ENCODE data around the gene FGFRL1. TPM values are rescaled to one million over a fixed set of nuclear protein-coding genes. Genes with fewer than 3 reads are reported as not detected.
"Not testable (repeated sequence)": the region's sequence is repeated elsewhere in the genome, so short reads cannot be mapped to it uniquely, and the experiment has no call there.

Gene FGFRL1
- total and polyA plus RNA-seq, 2 experiments from 2014 or later = 22.9 to 40.7 TPM

GRCh38 chr4:995311-996026 is 16.0 kb upstream of the FGFRL1 start:
- Histone ChIP-seq H3K4me1 (ENCODE audit: low read depth) (no peaks in the 10 kb centered on the region), H3K27me3 (peaks cover 52% of the 10 kb centered on the region), H3K27ac (no peak overlapping the region), H3K36me3 (no peaks in the 10 kb centered on the region), H3K9me3 (ENCODE audit: low read depth) (no peaks in the 10 kb centered on the region), H3K4me3 (no peak overlapping the region)
- peak; percentile 4 for TF ChIP-seq CTCF (IDR thresholded peaks at IDR 0.05; ENCODE audit: low read depth, low read length)
- no peak for DNase-seq (ENCODE audit: low read depth in 1 of 2, low spot score in 1 of 2)

GRCh38 chr4:996030-996996 is 15.1 kb upstream of the FGFRL1 start:
- DNase-seq (ENCODE audit: low read depth in 1 of 2, low spot score in 1 of 2) = no peak
- Histone ChIP-seq H3K9me3 (ENCODE audit: low read depth) (no peaks in the 10 kb centered on the region), H3K36me3 (no peaks in the 10 kb centered on the region), H3K4me1 (ENCODE audit: low read depth) (no peaks in the 10 kb centered on the region), H3K27me3 (peaks cover 61% of the 10 kb centered on the region), H3K27ac (no peak overlapping the region), H3K4me3 (no peak overlapping the region)
- TF ChIP-seq CTCF (IDR thresholded peaks at IDR 0.05; ENCODE audit: low read depth, low read length) = no peak

GRCh38 chr4:996997-997374 is 14.4 kb upstream of the FGFRL1 start:
- peaks cover 68% of the 10 kb centered on the region for H3K27me3 ChIP-seq
- no peak overlapping the region for H3K27ac ChIP-seq
- H3K4me3 ChIP-seq = peak overlapping the region; percentile 16
- DNase-seq (ENCODE audit: low read depth in 1 of 2, low spot score in 1 of 2) = no peak
- H3K36me3 ChIP-seq = no peaks in the 10 kb centered on the region
- TF ChIP-seq CTCF (IDR thresholded peaks at IDR 0.05; ENCODE audit: low read depth, low read length) = no peak
- no peaks in the 10 kb centered on the region for H3K4me1 ChIP-seq (ENCODE audit: low read depth)
- no peaks in the 10 kb centered on the region for H3K9me3 ChIP-seq (ENCODE audit: low read depth)

GRCh38 chr4:997375-998071 is 13.9 kb upstream of the FGFRL1 start:
- Histone ChIP-seq H3K4me3 (peak overlapping the region; percentile 16), H3K4me1 (ENCODE audit: low read depth) (no peaks in the 10 kb centered on the region), H3K36me3 (no peaks in the 10 kb centered on the region), H3K9me3 (ENCODE audit: low read depth) (no peaks in the 10 kb centered on the region), H3K27me3 (peaks cover 73% of the 10 kb centered on the region), H3K27ac (no peak overlapping the region)
- no peak for TF ChIP-seq CTCF (IDR thresholded peaks at IDR 0.05; ENCODE audit: low read depth, low read length)
- DNase-seq (ENCODE audit: low read depth in 1 of 2, low spot score in 1 of 2) = peak in 1 of 2 donors; percentile 68

- H3K4me3 ChIP-seq = no peak overlapping the region
Observed at GRCh38 chr4:998096-998691, 13.2 kb upstream of the FGFRL1 start.

GRCh38 chr4:999240-999863 is 12.1 kb upstream of the FGFRL1 start:
- not testable (repeated sequence) for H3K4me3 ChIP-seq; H3K9me3 ChIP-seq (ENCODE audit: low read depth); H3K36me3 ChIP-seq; DNase-seq (ENCODE audit: low read depth in 1 of 2, low spot score in 1 of 2); H3K27ac ChIP-seq; H3K4me1 ChIP-seq (ENCODE audit: low read depth)
- H3K27me3 ChIP-seq = peaks cover 91% of the 10 kb centered on the region

More at GRCh38 chr4:998096-998691, 13.2 kb upstream of the FGFRL1 start:
- H3K4me1 ChIP-seq (ENCODE audit: low read depth) = no peaks in the 10 kb centered on the region
- H3K27ac ChIP-seq = no peak overlapping the region
- H3K9me3 ChIP-seq (ENCODE audit: low read depth) = no peaks in the 10 kb centered on the region
- peaks cover 80% of the 10 kb centered on the region for H3K27me3 ChIP-seq
- no peak for DNase-seq (ENCODE audit: low read depth in 1 of 2, low spot score in 1 of 2)
- H3K36me3 ChIP-seq = no peaks in the 10 kb centered on the region
- TF ChIP-seq CTCF (IDR thresholded peaks at IDR 0.05; ENCODE audit: low read depth, low read length) = no peak
